ENCODE measurements around the gene COL18A1.

Gene COL18A1

DNA sequence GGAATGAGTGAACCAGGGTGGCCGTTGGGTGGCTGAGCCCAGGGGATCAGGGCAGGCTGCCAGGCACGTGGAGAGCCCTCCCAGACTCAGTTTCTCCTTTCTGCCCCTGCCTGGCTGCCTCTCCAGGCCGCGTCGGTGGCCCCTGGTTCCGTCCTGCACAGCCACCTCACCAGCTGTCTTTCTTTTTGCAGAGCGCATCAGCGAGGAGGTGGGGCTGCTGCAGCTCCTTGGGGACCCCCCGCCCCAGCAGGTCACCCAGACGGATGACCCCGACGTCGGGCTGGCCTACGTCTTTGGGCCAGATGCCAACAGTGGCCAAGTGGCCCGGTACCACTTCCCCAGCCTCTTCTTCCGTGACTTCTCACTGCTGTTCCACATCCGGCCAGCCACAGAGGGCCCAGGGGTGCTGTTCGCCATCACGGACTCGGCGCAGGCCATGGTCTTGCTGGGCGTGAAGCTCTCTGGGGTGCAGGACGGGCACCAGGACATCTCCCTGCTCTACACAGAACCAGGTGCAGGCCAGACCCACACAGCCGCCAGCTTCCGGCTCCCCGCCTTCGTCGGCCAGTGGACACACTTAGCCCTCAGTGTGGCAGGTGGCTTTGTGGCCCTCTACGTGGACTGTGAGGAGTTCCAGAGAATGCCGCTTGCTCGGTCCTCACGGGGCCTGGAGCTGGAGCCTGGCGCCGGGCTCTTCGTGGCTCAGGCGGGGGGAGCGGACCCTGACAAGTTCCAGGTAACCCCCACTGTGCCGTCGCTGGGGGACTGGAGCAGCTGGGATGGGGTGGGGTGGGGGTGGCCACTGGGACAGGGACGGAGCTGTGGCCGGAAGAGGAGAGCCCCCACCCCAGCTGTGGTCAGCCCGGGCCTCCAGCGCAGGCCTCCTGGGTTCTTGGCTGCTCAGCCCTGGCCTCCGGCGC is 63.3 kb downstream of the COL18A1 start:
- DNase-seq (ENCODE audit: low spot score) = no peak

GRCh38 chr21:45468971-45469272 is 64.0 kb downstream of the COL18A1 start:
- no peak for DNase-seq (ENCODE audit: low spot score)

GRCh38 chr21:45469273-45470086 is 64.5 kb downstream of the COL18A1 start:
- DNase-seq (ENCODE audit: low spot score) = peak; percentile 95

DNA sequence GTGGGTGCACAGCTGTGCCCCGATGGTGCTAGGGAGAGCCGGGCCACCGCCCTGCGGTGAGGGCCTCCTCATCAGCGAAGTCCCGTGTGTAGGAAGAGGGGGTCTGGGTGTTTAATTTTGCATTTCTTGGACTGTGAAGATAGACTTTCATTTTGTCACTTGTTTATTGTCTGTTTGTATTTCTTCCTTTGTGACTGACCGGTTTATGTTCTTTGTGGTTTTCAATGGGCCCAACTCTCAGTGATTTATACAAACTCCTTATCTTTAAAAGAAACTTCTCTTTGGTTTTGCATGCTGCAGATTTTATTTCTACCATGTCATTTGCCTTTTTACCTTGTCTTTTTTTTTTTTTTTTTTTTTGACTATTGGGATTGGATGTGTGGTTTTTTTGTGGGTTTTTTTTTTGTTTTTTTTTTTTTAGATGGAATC is 65.1 kb downstream of the COL18A1 start:
- no peak for DNase-seq (ENCODE audit: low spot score)

GRCh38 chr21:45470773-45471524 is 66.0 kb downstream of the COL18A1 start:
- DNase-seq (ENCODE audit: low spot score) = no peak

DNA sequence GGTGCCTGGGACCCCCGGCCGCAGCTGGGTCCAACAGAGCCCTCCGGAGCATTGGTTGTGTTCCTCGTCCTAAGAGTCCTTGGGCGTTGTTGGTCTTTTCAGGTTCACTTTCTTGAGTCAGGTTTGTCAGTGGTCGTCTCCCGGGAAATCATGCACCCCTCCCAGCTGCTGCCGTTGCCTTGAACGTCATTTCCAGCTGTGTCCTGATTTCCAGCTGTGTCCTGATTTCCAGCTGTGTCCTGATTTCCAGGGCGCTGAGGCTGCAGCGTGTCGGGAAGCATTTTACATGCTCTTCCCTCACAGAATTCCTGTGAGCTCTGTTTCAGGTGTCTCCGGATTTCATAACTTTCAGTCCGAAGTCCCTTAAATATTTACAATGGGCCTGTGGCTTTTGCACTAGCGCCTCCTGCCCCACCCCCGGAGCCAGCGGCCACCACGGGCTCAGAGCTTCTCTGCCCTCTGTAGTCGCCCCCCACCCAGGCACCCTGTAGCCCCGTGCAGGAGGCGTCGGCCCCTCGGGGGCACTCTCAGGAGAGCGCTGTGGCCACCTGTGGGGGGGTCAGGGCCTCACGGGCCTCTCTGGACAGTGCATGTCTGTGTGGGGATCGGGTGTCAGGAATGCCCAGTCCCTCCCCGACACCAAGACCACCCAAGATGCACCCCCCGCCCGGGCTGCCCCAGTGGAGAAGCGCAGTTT is 66.7 kb downstream of the COL18A1 start:
- no peak for DNase-seq (ENCODE audit: low spot score)

DNA sequence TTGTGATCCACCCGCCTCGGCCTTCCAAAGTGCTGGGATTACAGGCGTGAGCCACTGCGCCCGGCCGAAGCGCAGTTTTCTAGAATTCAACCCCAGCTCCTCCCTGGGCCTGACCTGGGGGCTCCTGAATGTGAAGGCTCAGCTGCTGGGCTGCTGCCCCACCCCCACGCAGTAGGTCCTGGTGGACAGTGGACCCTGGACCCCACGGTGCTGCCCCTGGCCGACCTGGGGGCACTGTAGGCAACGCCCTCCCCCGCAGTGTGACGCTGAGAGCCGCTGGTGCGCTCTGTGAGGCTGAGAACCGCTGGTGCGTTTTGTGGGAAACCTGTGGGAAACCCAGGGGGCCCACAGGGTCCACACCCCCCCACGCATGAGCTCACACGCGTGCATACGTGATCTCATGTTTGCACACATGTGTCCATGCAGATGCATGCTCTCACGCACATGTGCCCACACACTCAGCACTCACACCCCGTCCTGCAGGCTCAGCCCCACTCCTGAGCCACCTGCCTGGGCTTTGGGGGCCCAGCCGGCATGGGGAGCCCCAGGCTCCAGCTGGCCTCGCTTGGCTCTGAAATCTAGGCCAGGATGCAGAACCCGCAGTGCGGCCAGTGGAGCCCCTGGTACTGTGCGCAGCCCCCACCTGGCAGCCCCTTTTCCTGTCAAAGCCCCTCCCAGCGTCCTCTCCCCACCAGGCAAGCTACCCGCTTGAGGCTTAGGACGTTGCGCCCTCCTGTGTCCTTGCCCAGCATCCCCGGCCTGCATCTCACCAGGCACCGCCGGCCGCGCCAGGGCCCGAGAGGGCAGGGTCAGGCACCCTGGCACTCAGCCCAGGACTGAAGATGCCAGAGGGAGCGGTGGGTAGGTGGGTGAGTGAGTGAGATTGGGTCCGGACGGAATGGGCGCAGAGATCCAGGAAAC is 67.7 kb downstream of the COL18A1 start:
- DNase-seq (ENCODE audit: low spot score) = peak; percentile 67

- no peak for DNase-seq (ENCODE audit: low spot score)
Measured at GRCh38 chr21:45473496-45474322, 68.7 kb downstream of the COL18A1 start.

GRCh38 chr21:45474323-45474950 is 69.5 kb downstream of the COL18A1 start:
- no peak for DNase-seq (ENCODE audit: low spot score)

DNA sequence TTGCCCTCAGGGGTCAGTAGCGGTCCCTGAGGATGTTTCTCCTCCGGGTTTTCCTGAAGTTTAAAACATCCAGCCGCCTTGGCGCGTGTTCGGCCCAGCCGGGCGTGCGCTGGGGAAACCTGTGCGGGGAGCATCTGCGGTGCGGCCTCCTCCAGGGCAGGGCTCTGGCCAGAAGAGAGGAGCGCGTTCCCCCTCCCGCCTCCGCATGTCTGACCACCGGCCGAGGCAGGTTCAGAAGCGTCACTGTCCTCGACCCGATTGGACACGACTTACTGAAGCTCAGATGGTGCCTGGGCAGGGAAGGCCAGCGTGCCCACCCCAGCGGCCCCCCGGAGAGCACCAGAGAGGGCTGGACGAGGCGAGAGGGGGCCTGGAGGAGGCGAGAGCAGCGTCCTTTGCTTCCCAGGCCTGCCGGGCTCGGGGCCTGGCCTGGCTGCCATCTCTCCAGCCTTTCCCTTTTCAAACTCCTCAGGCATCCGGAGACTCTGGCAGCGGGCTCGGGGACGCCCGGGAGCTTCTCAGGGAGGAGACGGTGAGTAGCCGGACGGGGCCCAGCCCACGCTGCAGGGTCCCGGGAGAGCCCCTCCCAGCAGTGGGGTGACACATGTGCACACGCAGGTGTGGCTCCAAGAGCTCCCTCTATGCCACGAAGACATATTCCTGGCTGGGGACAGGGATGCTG is 70.2 kb downstream of the COL18A1 start:
- DNase-seq (ENCODE audit: low spot score) = no peak

DNA sequence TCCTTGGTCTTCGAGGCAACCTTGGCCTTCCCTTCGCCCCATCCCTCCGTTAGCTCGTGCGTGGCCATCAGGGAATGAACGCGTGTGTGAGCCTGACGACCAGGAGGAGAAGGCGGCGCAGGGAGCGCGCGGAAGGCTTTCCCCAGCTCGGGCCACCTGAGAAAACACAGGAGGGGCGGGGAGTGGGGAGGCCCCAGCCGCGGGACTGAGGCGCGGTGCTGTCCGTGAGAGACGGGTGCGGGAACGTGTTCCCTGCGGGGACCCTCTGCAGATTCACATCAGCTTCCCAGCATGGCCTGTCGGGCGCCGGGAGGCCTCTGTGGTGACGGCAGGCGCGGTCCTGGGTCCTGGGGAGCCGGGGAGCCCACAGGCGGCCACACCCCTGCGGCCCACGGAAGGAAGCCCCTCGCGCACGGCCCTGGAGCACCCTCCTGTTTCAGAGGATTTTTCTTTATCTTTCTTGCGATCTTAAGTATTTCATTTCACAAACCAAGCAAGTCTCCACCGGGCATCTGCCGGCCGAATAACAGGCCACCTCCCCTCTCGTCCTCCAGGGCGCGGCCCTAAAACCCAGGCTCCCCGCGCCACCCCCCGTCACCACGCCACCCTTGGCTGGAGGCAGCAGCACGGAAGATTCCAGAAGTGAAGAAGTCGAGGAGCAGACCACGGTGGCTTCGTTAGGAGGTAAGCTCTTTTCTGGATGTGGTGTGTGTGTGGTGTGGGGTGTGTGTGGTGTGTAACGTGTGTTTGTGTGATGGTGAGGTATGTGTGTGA is 71.0 kb downstream of the COL18A1 start:
- DNase-seq (ENCODE audit: low spot score) = no peak

GRCh38 chr21:45476582-45476981 is 71.6 kb downstream of the COL18A1 start:
- DNase-seq (ENCODE audit: low spot score) = no peak

- DNase-seq (ENCODE audit: low spot score) = no peak
Measured at GRCh38 chr21:45477176-45478114, 72.5 kb downstream of the COL18A1 start.

DNA sequence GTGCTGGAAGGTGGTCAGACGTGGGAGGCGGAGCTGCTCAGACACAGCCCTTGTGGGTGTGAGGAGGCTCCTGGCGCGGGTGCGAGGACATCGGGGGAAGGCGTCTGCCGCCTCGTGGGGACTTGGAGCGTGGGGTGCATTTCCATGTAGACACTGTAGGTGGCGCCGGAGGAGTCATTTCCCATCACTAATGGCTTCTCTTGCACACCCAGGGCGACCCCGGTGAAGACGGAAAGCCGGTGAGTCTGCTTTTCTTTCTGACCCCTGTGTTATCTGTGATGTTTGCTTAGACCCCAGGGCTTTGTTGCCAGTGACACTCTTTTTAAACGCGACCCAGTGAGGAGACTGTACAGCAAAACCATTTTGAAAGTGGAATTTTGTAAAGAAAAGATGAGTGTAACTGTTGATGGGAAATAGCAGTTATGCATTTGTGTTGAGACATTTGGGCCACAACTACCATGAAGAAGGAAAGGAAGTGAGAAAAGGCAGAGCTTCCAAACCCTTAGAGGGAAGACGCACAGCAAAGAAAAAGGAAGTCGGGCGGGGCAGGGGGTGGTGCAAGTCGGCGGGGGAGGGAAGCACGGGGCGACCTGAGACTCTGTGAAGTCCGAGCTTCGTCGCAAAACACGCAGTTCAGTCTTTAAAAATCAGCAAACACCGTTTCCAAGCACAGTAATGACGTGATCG is 73.3 kb downstream of the COL18A1 start:
- DNase-seq (ENCODE audit: low spot score) = peak; percentile 64

DNA sequence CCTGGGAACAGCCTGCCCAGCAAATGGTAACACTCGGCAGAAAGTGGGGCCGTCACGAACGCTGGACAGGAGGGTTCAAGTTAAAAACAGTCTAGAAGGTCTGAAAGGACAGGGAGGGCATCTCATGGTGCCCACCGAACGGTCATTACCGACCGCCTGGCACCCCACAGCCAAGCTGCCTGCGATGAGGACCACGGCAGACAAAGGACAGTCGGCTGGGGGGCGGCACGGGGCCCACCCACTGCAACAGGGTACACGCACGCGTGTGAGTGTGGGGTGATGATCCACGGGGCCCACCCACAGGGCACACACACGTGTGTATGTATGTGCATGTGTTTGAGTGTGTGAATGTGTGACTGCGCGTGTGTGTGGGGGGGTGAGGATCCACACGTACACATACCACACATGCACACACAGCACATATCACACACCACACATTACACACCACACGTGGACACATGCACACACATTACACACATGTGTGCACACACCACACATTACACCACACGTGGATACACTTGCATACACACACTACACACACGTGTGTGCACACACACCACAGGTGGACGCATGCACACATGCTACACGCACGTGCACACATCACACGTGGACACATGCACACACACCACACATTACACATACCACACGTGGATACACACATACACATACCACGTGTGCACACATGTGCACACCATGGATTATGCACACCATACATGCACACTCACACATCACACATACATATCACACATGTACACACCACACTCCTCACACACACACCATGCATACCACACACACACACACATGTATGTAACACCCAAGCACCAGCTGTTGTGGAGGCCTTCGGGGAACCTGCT is 74.1 kb downstream of the COL18A1 start:
- no peak for DNase-seq (ENCODE audit: low spot score)
